Activated naive CD8-positive, alpha-beta T cell treated with anti-CD3 and anti-CD28 coated beads, Interleukin-2, amount 10 ng/mL, durations not matched to agents 7 days and 5 days (primary cell): ENCODE measurements around the gene TPSD1. TPM values are rescaled to one million over a fixed set of nuclear protein-coding genes. Genes with fewer than 3 reads are reported as not detected.
A peak's percentile ranks its signal among the peaks of the same experiment; 100 is the strongest.
"Not testable (repeated sequence)": the region's sequence is repeated elsewhere in the genome, so short reads cannot be mapped to it uniquely, and the experiment has no call there.

Experiments used
- ATAC-seq: fragments of 150-1000 bp; cut with Tn5 transposase; one replicate; pipeline ENCODE4 v1.10.0; 2021; ENCODE audit warnings: low read depth, moderate library complexity
- POLR2A ChIA-PET: fragments of 350-600 bp; sonication (Branson Sonifier 250); formaldehyde crosslinking; loops from one replicate; lab custom pipeline; 2021; ENCODE audit warnings: antibody characterized with exemption; lab: Charles Lee
- DNase-seq: peaks from one replicate; pipeline ENCODE4 v3.0.0; 2021
- H3K27ac Mint-ChIP-seq: one replicate; pipeline ENCODE4 v1.8.0; 2022; ENCODE audit warnings: mild to moderate bottlenecking, mixed read lengths
- H3K27me3 Mint-ChIP-seq: one replicate; pipeline ENCODE4 v1.8.0; 2022; ENCODE audit warnings: mild to moderate bottlenecking, moderate library complexity, mixed read lengths
- H3K36me3 Mint-ChIP-seq: one replicate; pipeline ENCODE4 v1.8.0; 2021; ENCODE audit warnings: mild to moderate bottlenecking, mixed read lengths
- H3K4me1 Mint-ChIP-seq: one replicate; pipeline ENCODE4 v1.8.0; 2021; ENCODE audit warnings: mixed read lengths
- H3K4me3 Mint-ChIP-seq: one replicate; pipeline ENCODE4 v1.8.0; 2022; ENCODE audit warnings: mild to moderate bottlenecking, moderate library complexity, mixed read lengths
- H3K9me3 Mint-ChIP-seq: one replicate; pipeline ENCODE4 v1.8.0; 2021; ENCODE audit warnings: mixed read lengths
- total RNA-seq, 2 experiments: library from RNA; stranded (reverse); gene quantifications; one replicate each; pipeline ENCODE4 v1.2.3, GENCODE V29; 2021

The TPSD1 gene
- total RNA-seq, 2 experiments from 2014 or later: not detected

DNA sequence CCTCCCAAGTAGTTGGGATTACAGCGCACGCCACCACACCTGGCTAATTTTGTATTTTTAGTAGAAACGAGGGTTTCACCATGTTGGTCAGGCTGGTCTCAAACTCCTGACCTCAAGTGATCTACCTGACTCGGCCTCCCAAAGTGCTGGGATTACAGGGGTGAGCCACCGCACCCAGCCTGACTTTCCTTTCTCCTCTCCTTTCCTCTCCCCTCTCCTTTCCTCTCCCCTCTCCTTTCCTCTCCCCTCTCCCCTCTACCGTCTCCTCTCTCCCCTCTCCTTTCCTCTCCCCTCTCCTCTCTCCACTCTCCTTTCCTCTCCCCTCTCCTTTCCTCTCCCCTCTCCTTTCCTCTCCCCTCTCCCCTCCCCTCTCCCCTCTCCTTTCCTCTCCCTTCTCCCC, 36.3 kb downstream of the TPSD1 start:
- not testable (repeated sequence) for ATAC-seq, H3K36me3 Mint-ChIP-seq, DNase-seq, H3K27ac Mint-ChIP-seq, H3K4me3 Mint-ChIP-seq, H3K4me1 Mint-ChIP-seq, H3K9me3 Mint-ChIP-seq
- POLR2A ChIA-PET: interaction anchor here (0.6 kb wide), 1 partner anchor 440 kb away, joined by 3 read pairs; no protein-coding TSS in a partner anchor
- peaks cover 42% of the 10 kb centered on the region for H3K27me3 Mint-ChIP-seq

GRCh38 chr16:1292808-1293207, 36.9 kb downstream of the TPSD1 start:
- POLR2A ChIA-PET, H3K9me3 Mint-ChIP-seq, DNase-seq, H3K4me3 Mint-ChIP-seq, H3K27ac Mint-ChIP-seq, H3K36me3 Mint-ChIP-seq, H3K4me1 Mint-ChIP-seq, ATAC-seq: not testable (repeated sequence)
- H3K27me3 Mint-ChIP-seq: peaks cover 42% of the 10 kb centered on the region

- H3K4me3 Mint-ChIP-seq: no peak overlapping the region
Observed at GRCh38 chr16:1293921-1294656, 38.2 kb downstream of the TPSD1 start.

GRCh38 chr16:1295465-1295864, 39.6 kb downstream of the TPSD1 start:
- POLR2A ChIA-PET: interaction anchor here (0.7 kb wide), 1 partner anchor 405 kb away, joined by 5 read pairs; no protein-coding TSS in a partner anchor
- DNase-seq (no peak), ATAC-seq (no peak)
- Mint-ChIP-seq H3K9me3 (no peaks in the 10 kb centered on the region), H3K36me3 (no peaks in the 10 kb centered on the region), H3K4me3 (no peak overlapping the region), H3K27me3 (peaks cover 25% of the 10 kb centered on the region), H3K27ac (no peak overlapping the region), H3K4me1 (peaks cover 5% of the 10 kb centered on the region)

More at GRCh38 chr16:1293921-1294656, 38.2 kb downstream of the TPSD1 start:
- Mint-ChIP-seq H3K27ac (no peak overlapping the region), H3K9me3 (no peaks in the 10 kb centered on the region), H3K4me1 (peaks cover 5% of the 10 kb centered on the region), H3K27me3 (peaks cover 38% of the 10 kb centered on the region), H3K36me3 (no peaks in the 10 kb centered on the region)
- ATAC-seq (no peak), DNase-seq (no peak)
- POLR2A ChIA-PET: no interaction called here

DNA sequence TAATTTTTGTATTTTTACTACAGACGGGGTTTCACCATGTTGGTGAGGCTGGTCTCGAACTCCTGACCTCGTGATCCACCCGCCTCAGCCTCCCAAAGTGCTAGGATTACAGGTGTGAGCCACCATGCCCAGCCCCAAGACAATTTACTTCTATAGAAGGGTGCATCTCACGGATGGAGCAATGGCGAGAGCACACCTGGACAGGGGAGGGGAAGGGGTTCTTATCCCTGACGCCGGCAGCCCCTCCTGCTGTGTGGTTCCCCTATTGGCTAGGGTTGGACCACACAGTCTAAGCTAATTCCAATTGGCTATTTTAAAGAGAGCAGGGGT, 40.8 kb downstream of the TPSD1 start:
- ATAC-seq, H3K27ac Mint-ChIP-seq, H3K36me3 Mint-ChIP-seq, DNase-seq, H3K9me3 Mint-ChIP-seq, POLR2A ChIA-PET, H3K4me1 Mint-ChIP-seq, H3K4me3 Mint-ChIP-seq: not testable (repeated sequence)
- peaks cover 17% of the 10 kb centered on the region for H3K27me3 Mint-ChIP-seq

- ATAC-seq (no peak), DNase-seq (no peak)
- H3K4me3 Mint-ChIP-seq: no peak overlapping the region
- peaks cover 8% of the 10 kb centered on the region for H3K4me1 Mint-ChIP-seq
- POLR2A ChIA-PET: no interaction called here
- peaks cover 11% of the 10 kb centered on the region for H3K27me3 Mint-ChIP-seq
- H3K9me3 Mint-ChIP-seq: no peaks in the 10 kb centered on the region
- no peak overlapping the region for H3K27ac Mint-ChIP-seq
- H3K36me3 Mint-ChIP-seq: no peaks in the 10 kb centered on the region
Observed at GRCh38 chr16:1297018-1297696, 41.3 kb downstream of the TPSD1 start.

DNA sequence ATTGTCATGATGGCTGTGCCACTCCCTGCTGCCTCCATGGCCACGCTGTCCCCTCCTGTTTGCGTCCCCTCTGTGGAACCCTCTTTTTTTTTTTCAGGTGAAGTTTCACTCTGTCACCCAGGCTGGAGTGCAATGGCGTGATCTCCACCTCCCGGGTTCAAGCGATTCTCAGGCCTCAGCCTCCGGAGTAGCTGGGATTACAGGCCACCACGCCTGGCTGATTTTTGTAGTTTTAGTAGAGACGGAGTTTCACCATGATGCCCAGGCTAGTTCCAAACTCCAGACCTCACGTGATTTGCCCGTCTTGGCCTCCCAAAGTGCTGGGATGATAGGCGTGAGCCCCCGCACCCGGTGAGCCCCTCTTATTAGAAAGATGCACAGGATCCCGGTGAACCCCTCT, 42.5 kb downstream of the TPSD1 start:
- Mint-ChIP-seq H3K27ac (no peak overlapping the region), H3K9me3 (no peaks in the 10 kb centered on the region), H3K4me1 (peaks cover 9% of the 10 kb centered on the region), H3K4me3 (no peak overlapping the region), H3K27me3 (peaks cover 7% of the 10 kb centered on the region), H3K36me3 (no peaks in the 10 kb centered on the region)
- ATAC-seq (no peak), DNase-seq (no peak)
- POLR2A ChIA-PET: no interaction called here

DNA sequence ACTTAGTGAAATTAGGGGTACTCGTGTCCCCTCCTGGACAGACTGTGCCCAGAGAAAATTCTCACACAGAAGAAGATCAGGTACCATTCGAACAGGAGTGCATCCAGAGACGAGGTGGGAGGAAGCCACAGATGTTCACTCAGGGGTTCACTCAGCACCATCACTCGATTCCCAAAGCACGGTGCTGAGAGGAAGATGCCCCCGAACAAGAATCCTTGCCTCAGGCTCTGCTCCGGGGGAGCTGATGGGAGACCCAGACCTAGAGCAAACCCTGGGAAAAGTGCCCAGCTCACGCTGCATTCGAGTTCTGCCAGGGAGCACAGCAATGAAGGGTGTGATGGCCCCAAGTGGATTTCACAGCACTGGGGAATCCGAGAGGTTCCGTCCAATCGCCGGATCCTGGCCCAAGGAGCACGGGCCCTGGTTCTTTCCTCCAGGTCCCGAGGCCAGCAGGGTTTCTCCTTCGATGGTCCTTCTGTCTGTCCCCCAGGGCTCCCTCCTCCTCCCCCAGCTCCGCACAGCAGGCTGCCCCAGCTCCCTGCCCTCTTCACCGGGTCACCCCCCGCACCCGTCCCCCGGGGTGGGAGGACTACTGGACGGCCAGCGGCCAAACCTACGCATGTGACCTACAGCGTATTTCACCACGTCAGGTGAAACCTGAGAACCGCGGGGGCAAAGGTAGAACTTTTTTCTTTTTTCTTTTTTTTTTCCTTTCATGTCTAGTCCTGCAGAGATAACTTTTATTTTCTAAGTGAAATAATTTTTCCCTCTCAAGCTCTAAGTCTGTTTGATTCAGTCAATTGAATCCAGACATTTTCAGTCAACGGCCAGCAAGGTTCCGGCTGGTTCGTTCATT, 43.4 kb downstream of the TPSD1 start:
- no peak for DNase-seq
- no peak overlapping the region for H3K4me3 Mint-ChIP-seq
- POLR2A ChIA-PET: no interaction called here

DNA sequence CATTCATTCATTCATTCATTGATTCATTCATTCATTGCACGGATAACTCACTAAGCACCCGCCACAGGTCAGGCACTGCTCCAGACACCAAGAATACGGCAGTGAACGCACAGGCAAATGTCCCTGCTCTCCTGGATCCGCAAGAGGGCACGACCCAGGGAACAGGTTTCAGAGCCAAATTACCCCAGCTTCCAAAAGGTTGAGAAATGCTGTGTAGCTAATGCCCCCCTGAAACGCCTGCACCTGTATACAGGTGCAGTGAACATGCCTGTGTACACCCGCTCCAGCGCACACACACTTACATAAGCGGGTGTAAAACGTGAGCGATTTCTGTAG, 44.0 kb downstream of the TPSD1 start:
- DNase-seq: no peak
- ATAC-seq: no peak
- Mint-ChIP-seq H3K27me3 (peaks cover 6% of the 10 kb centered on the region), H3K4me1 (peaks cover 20% of the 10 kb centered on the region), H3K36me3 (no peaks in the 10 kb centered on the region), H3K27ac (no peak overlapping the region), H3K4me3 (no peak overlapping the region), H3K9me3 (no peaks in the 10 kb centered on the region)
- POLR2A ChIA-PET: no interaction called here

More for the DNA sequence above, 43.4 kb downstream of the TPSD1 start:
- H3K4me1 Mint-ChIP-seq: peaks cover 16% of the 10 kb centered on the region
- no peak for ATAC-seq
- no peak overlapping the region for H3K27ac Mint-ChIP-seq
- no peaks in the 10 kb centered on the region for H3K9me3 Mint-ChIP-seq
- H3K27me3 Mint-ChIP-seq: peaks cover 6% of the 10 kb centered on the region
- no peaks in the 10 kb centered on the region for H3K36me3 Mint-ChIP-seq

GRCh38 chr16:1300664-1301476, 45.0 kb downstream of the TPSD1 start:
- H3K27me3 Mint-ChIP-seq: peaks cover 6% of the 10 kb centered on the region
- H3K4me1 Mint-ChIP-seq: peaks cover 22% of the 10 kb centered on the region
- POLR2A ChIA-PET: interaction anchor here (1.0 kb wide), 1 partner anchor 41 kb away, joined by 3 read pairs; no protein-coding TSS in a partner anchor
- DNase-seq (peak; percentile 90), ATAC-seq (peak; percentile 71)
- H3K36me3 Mint-ChIP-seq: no peaks in the 10 kb centered on the region
- H3K9me3 Mint-ChIP-seq: no peaks in the 10 kb centered on the region
- H3K27ac Mint-ChIP-seq: no peak overlapping the region
- peak overlapping the region; percentile 35 for H3K4me3 Mint-ChIP-seq

DNA sequence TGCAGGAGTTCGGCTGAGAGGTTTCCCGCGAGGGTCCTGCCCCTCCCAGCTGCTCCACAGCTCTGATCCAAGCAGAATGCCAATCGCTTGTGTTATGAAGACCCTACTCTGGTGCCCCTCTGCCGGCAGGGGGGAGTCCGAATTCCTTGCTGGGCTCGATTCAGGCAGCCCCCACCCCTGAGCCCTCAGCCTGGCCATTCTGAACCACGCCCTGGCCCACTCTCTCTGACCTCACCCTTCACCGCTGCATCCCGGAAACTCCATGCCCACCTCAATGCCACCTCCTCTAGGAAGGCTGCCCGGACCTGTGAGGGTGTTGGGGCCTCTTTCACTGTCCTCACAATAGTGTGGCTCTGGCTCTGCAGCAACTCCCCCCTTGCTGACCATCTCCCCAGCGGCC, 45.7 kb downstream of the TPSD1 start:
- Mint-ChIP-seq H3K36me3 (no peaks in the 10 kb centered on the region), H3K4me3 (peak overlapping the region; percentile 35), H3K4me1 (peaks cover 28% of the 10 kb centered on the region), H3K9me3 (no peaks in the 10 kb centered on the region), H3K27me3 (peaks cover 5% of the 10 kb centered on the region), H3K27ac (peak overlapping the region; percentile 42)
- DNase-seq (no peak), ATAC-seq (no peak)
- POLR2A ChIA-PET: interaction anchor here (1.0 kb wide), 1 partner anchor 41 kb away, joined by 3 read pairs; no protein-coding TSS in a partner anchor

DNA sequence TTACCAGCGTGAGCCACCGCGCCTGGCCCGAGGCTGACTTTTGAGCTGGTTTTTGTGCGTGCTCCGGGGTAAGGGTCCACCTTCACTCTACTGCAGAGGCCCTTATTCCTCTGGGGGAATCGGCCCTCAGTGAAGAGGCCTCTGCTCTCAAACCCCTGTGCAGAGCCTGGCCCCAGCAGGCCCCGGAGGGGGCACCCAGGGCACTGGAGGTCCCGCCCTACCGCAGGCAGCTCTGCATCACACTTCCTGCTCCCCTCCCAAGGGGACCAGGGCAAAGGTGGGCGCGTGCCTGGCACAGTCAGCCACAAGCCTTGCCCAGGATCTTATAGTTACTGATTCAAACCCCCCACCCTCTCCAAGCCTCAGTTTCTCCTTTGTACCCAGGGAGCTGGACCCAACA, 50.0 kb downstream of the TPSD1 start:
- ATAC-seq (no peak), DNase-seq (no peak)
- Mint-ChIP-seq H3K9me3 (no peaks in the 10 kb centered on the region), H3K4me3 (peak overlapping the region; percentile 30), H3K27me3 (no peaks in the 10 kb centered on the region), H3K36me3 (peaks cover 8% of the 10 kb centered on the region), H3K4me1 (peaks cover 35% of the 10 kb centered on the region), H3K27ac (peak overlapping the region; percentile 73)
- POLR2A ChIA-PET: interaction anchor here (1.2 kb wide), 1 partner anchor 306 kb away, joined by 3 read pairs; the partner anchor contains the start of gene IFT140
